ENCODE measurements around the gene IL13RA1. TPM values are rescaled to one million over a fixed set of nuclear protein-coding genes. Genes with fewer than 3 reads are reported as not detected.

The IL13RA1 gene
- total and polyA plus RNA-seq, 8 donors, result 9.2 to 46.8 (median 19.2) TPM

- Histone ChIP-seq H3K27ac (no peak overlapping the region), H3K27me3 (peaks cover 0 to 7% (median 0%) of the 10 kb centered on the region in 4 donors), H3K36me3 (no peaks in the 10 kb centered on the region), H3K9me3 (no peaks in the 10 kb centered on the region), H3K4me1 (no peaks in the 10 kb centered on the region), H3K4me3 (no peak overlapping the region)
- intact Hi-C loops (cut with DNase I), result no loop called here
- WGBS, 2 donors, result 49 to 63% methylated on average over 5 of the region's 5 CpGs
- ATAC-seq, result no peak
- TF ChIP-seq CTCF (IDR thresholded peaks at IDR 0.05), result no peak
- no peak for DNase-seq
- no peak for FAIRE-seq
Measured at GRCh38 chrX:118761939-118762707, 34.7 kb downstream of the IL13RA1 start.

- Histone ChIP-seq H3K4me1 (no peaks in the 10 kb centered on the region), H3K36me3 (no peaks in the 10 kb centered on the region), H3K4me3 (no peak overlapping the region), H3K9me3 (no peaks in the 10 kb centered on the region), H3K27me3 (peaks cover 0 to 7% (median 0%) of the 10 kb centered on the region in 4 donors), H3K27ac (no peak overlapping the region)
- intact Hi-C loops (cut with DNase I), result no loop called here
- 82 to 100% methylated on average over 1 of the region's 1 CpG for WGBS, 2 donors
- peak; percentile 54 for FAIRE-seq
- no peak for TF ChIP-seq CTCF (IDR thresholded peaks at IDR 0.05)
- no peak for ATAC-seq
- DNase-seq, result no peak
Measured at GRCh38 chrX:118763489-118763888, 36.1 kb downstream of the IL13RA1 start.

GRCh38 chrX:118764122-118764521, 36.7 kb downstream of the IL13RA1 start:
- FAIRE-seq, result no peak
- TF ChIP-seq CTCF (IDR thresholded peaks at IDR 0.05), result no peak

GRCh38 chrX:118770133-118770760, 42.8 kb downstream of the IL13RA1 start:
- Histone ChIP-seq H3K36me3 (no peaks in the 10 kb centered on the region), H3K27ac (no peak overlapping the region), H3K9me3 (no peaks in the 10 kb centered on the region), H3K27me3 (peaks cover 0 to 7% (median 0%) of the 10 kb centered on the region in 4 donors), H3K4me3 (no peak overlapping the region), H3K4me1 (no peaks in the 10 kb centered on the region)
- intact Hi-C loops (cut with DNase I), result no loop called here
- no peak for FAIRE-seq
- peak in 1 of 6 donors; percentile 53 for DNase-seq
- 93 to 98% methylated on average over 38 of the region's 38 CpGs for WGBS, 2 donors
- TF ChIP-seq CTCF (IDR thresholded peaks at IDR 0.05), result no peak
- no peak for ATAC-seq

More at GRCh38 chrX:118764122-118764521, 36.7 kb downstream of the IL13RA1 start:
- no peak overlapping the region for H3K27ac ChIP-seq
- DNase-seq, result no peak
- H3K9me3 ChIP-seq, result no peaks in the 10 kb centered on the region
- no peaks in the 10 kb centered on the region for H3K36me3 ChIP-seq
- H3K4me1 ChIP-seq, result no peaks in the 10 kb centered on the region
- no peak for ATAC-seq
- intact Hi-C loops (cut with DNase I), result no loop called here
- no peak overlapping the region for H3K4me3 ChIP-seq
- 60 to 78% methylated on average over 4 of the region's 4 CpGs for WGBS, 2 donors
- H3K27me3 ChIP-seq, result peaks cover 0 to 7% (median 0%) of the 10 kb centered on the region in 4 donors

- TF ChIP-seq CTCF (IDR thresholded peaks at IDR 0.05), result no peak
- Histone ChIP-seq H3K27ac (no peak overlapping the region), H3K36me3 (no peaks in the 10 kb centered on the region), H3K4me3 (no peak overlapping the region), H3K4me1 (no peaks in the 10 kb centered on the region), H3K27me3 (no peaks in the 10 kb centered on the region), H3K9me3 (no peaks in the 10 kb centered on the region)
- ATAC-seq (no peak), DNase-seq (no peak), FAIRE-seq (no peak)
- 85 to 87% methylated on average over 4 of the region's 4 CpGs for WGBS, 2 donors
- intact Hi-C loops (cut with DNase I), result no loop called here
Measured at GRCh38 chrX:118772051-118772450, 44.6 kb downstream of the IL13RA1 start.
